Hepatic stellate cell (primary cell): ENCODE measurements around the gene SLC7A7.
A peak's percentile ranks its signal among the peaks of the same experiment; 100 is the strongest.
"Not testable (repeated sequence)": the region's sequence is repeated elsewhere in the genome, so short reads cannot be mapped to it uniquely, and the experiment has no call there.

ENCODE experiments used
- DNase-seq: peaks from one replicate; pipeline ENCODE4 v3.0.0; 2011; ENCODE audit warnings: low spot score

SLC7A7 gene

GRCh38 chr14:22821193-22822015, 6.2 kb upstream of the SLC7A7 start:
- DNase-seq = no peak

- no peak for DNase-seq
Observed at GRCh38 chr14:22820731-22821130, 5.5 kb upstream of the SLC7A7 start.

- DNase-seq = peak; percentile 86
Observed at GRCh38 chr14:22819151-22819988, 4.1 kb upstream of the SLC7A7 start.

- DNase-seq = no peak
Observed at GRCh38 chr14:22814373-22814772, 862 bp downstream of the SLC7A7 start.

GRCh38 chr14:22813145-22813544, 2.1 kb downstream of the SLC7A7 start:
- no peak for DNase-seq

GRCh38 chr14:22812744-22813143, 2.5 kb downstream of the SLC7A7 start:
- no peak for DNase-seq

- peak; percentile 61 for DNase-seq
Observed at GRCh38 chr14:22811722-22812121, 3.5 kb downstream of the SLC7A7 start.

- no peak for DNase-seq
Observed at GRCh38 chr14:22808388-22809209, 6.6 kb downstream of the SLC7A7 start.

- DNase-seq = no peak
Observed at GRCh38 chr14:22807432-22808087, 7.7 kb downstream of the SLC7A7 start.

- not testable (repeated sequence) for DNase-seq
Observed at GRCh38 chr14:22805235-22805634, 10.0 kb downstream of the SLC7A7 start.

GRCh38 chr14:22803687-22803974, 11.6 kb downstream of the SLC7A7 start:
- DNase-seq = no peak

- DNase-seq = no peak
Observed at GRCh38 chr14:22802860-22803686, 12.2 kb downstream of the SLC7A7 start.

GRCh38 chr14:22801716-22802115, 13.5 kb downstream of the SLC7A7 start:
- no peak for DNase-seq

- DNase-seq = no peak
Observed at GRCh38 chr14:22800346-22800745, 14.9 kb downstream of the SLC7A7 start.

GRCh38 chr14:22798528-22798927, 16.7 kb downstream of the SLC7A7 start:
- DNase-seq = no peak

- no peak for DNase-seq
Observed at GRCh38 chr14:22797017-22797917, 18.0 kb downstream of the SLC7A7 start.

- no peak for DNase-seq
Observed at GRCh38 chr14:22796087-22796707, 19.0 kb downstream of the SLC7A7 start.

GRCh38 chr14:22794551-22794951, 20.7 kb downstream of the SLC7A7 start:
- DNase-seq = no peak

- DNase-seq = no peak
Observed at GRCh38 chr14:22793976-22794375, 21.3 kb downstream of the SLC7A7 start.

GRCh38 chr14:22793550-22793949, 21.7 kb downstream of the SLC7A7 start:
- not testable (repeated sequence) for DNase-seq
